ENCODE measurements around the gene NPPB.
A peak's percentile ranks its signal among the peaks of the same experiment; 100 is the strongest.

The NPPB gene

DNA sequence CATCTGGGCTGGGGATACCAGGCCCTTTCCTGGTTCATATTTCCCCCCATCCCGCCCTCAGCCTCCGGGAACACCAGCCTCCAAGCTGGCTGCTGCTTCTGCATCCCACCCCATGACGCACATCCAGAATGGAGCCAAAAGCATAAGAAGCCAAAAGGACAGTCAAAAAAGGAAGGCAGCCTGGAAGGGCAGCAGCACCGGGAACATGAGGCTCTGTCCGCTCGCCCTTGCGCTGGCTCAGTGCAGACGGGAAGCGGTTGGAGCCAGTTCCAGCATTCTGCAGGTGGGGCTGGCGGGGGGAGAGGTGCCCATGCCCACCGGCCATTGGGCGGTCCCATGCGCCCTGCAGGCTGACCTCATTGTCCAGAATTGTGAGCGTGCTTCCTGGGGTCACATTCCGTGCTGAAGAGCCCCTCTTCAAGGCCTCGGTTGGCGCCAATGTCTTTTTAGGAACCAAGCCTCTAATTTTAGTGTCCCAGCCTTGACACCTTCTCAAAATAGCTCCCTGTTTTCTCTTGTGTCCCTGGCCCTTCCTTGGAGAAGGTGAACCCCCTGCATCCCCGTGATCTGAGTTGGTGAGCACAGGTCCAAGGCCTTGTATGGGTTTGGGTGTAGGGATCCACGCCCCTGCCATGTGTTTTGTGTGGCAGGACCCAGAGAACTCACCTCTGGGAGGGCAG, 28.4 kb upstream of the NPPB start:
- no peak for DNase-seq (ENCODE audit: low spot score)
- peaks cover 0 to 14% (median 0%) of the 10 kb centered on the region in 3 experiments for H3K27me3 ChIP-seq (ENCODE audit: control insufficient read depth in 3 of 3, insufficient read depth in 3 of 3, low read depth in 1 of 3, low read length in 3 of 3)
- WGBS, 2 donors (ENCODE audit: extremely low coverage in 2 of 2, insufficient read length in 2 of 2, insufficient replicate concordance in 1 of 2) = no CpG with 5 or more reads among the region's 19 CpGs

DNA sequence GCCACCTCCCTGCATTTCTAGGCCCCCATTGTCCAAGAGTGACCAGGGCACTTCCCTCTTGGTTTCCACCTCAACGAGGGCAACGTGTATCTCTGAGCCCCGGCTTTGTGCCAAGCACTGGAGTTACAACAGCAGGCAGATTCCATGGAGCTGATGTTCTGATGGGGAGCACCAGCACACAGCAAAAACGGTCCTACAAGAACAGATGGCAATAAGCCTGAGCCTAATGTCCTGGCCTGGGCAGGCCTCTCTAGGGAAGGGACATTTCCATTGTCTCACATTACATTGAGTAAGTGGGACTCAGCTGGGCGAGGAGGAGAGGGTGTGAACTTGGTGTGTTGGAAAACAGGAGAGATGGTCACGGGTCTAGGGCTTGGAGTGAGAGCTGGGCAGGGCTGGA, 27.2 kb upstream of the NPPB start:
- Histone ChIP-seq H3K9ac (ENCODE audit: low read depth, low read length, poor library complexity) (no peak overlapping the region), H3K27me3 (ENCODE audit: control insufficient read depth in 3 of 3, insufficient read depth in 3 of 3, low read depth in 1 of 3, low read length in 3 of 3) (peaks cover 0 to 18% (median 0%) of the 10 kb centered on the region in 3 experiments), H2AFZ (ENCODE audit: low read length) (no peak overlapping the region), H3K4me3 (ENCODE audit: low read length in 2 of 2) (no peak overlapping the region), H3K4ac (ENCODE audit: low read length) (no peak overlapping the region), H3K27ac (replicated peaks; ENCODE audit: low read length) (no peak overlapping the region), H2BK120ac (ENCODE audit: low read depth, low read length) (no peak overlapping the region), H3K23ac (ENCODE audit: low read depth, low read length, poor library complexity) (no peak overlapping the region), H3K79me1 (ENCODE audit: low read depth, low read length) (no peaks in the 10 kb centered on the region), H3K9me3 (replicated peaks in 1 of 2; ENCODE audit: control insufficient read depth in 2 of 2, insufficient read depth in 1 of 2, low read depth in 1 of 2, low read length in 2 of 2) (no peaks in the 10 kb centered on the region), H2BK12ac (ENCODE audit: low read length) (no peak overlapping the region), H3K4me2 (ENCODE audit: insufficient read depth, low read length, poor library complexity, severe bottlenecking) (no peak overlapping the region), H3K18ac (ENCODE audit: low read length) (peak overlapping the region; percentile 31), H4K91ac (ENCODE audit: low read depth, low read length, poor library complexity) (no peak overlapping the region), H2AK5ac (ENCODE audit: low read depth, low read length) (no peak overlapping the region), H3K4me1 (ENCODE audit: control insufficient read depth in 2 of 2, insufficient read depth in 1 of 2, low read depth in 1 of 2, low read length in 2 of 2) (peaks cover 4% of the 10 kb centered on the region in 2 donors), H2BK15ac (ENCODE audit: low read length) (no peak overlapping the region), H2BK5ac (ENCODE audit: low read length) (no peak overlapping the region), H3K14ac (ENCODE audit: low read length) (no peak overlapping the region), H3K36me3 (replicated peaks in 1 of 2; ENCODE audit: control insufficient read depth in 2 of 2, insufficient read depth in 2 of 2, low read length in 2 of 2) (no peaks in the 10 kb centered on the region), H4K8ac (ENCODE audit: low read depth, low read length) (no peak overlapping the region)
- no peak for DNase-seq (ENCODE audit: low spot score)
- no CpG with 5 or more reads among the region's 6 CpGs for WGBS, 2 donors (ENCODE audit: extremely low coverage in 2 of 2, insufficient read length in 2 of 2, insufficient replicate concordance in 1 of 2)

More for the DNA sequence above, 28.4 kb upstream of the NPPB start:
- H3K4me3 ChIP-seq (ENCODE audit: low read length in 2 of 2) = no peak overlapping the region
- H2BK12ac ChIP-seq (ENCODE audit: low read length) = no peak overlapping the region
- H2BK5ac ChIP-seq (ENCODE audit: low read length) = peak overlapping the region; percentile 75
- peaks cover 3 to 4% of the 10 kb centered on the region in 2 donors for H3K4me1 ChIP-seq (ENCODE audit: control insufficient read depth in 2 of 2, insufficient read depth in 1 of 2, low read depth in 1 of 2, low read length in 2 of 2)
- no peak overlapping the region for H4K8ac ChIP-seq (ENCODE audit: low read depth, low read length)
- no peak overlapping the region for H4K91ac ChIP-seq (ENCODE audit: low read depth, low read length, poor library complexity)
- no peak overlapping the region for H3K27ac ChIP-seq (replicated peaks; ENCODE audit: low read length)
- H3K9me3 ChIP-seq (replicated peaks in 1 of 2; ENCODE audit: control insufficient read depth in 2 of 2, insufficient read depth in 1 of 2, low read depth in 1 of 2, low read length in 2 of 2) = no peaks in the 10 kb centered on the region
- H2AFZ ChIP-seq (ENCODE audit: low read length) = no peak overlapping the region
- no peak overlapping the region for H3K4me2 ChIP-seq (ENCODE audit: insufficient read depth, low read length, poor library complexity, severe bottlenecking)
- no peak overlapping the region for H3K9ac ChIP-seq (ENCODE audit: low read depth, low read length, poor library complexity)
- H3K18ac ChIP-seq (ENCODE audit: low read length) = no peak overlapping the region
- peak overlapping the region; percentile 95 for H3K23ac ChIP-seq (ENCODE audit: low read depth, low read length, poor library complexity)
- no peak overlapping the region for H3K4ac ChIP-seq (ENCODE audit: low read length)
- H2BK120ac ChIP-seq (ENCODE audit: low read depth, low read length) = no peak overlapping the region
- H2AK5ac ChIP-seq (ENCODE audit: low read depth, low read length) = no peak overlapping the region
- no peaks in the 10 kb centered on the region for H3K79me1 ChIP-seq (ENCODE audit: low read depth, low read length)
- H3K36me3 ChIP-seq (replicated peaks in 1 of 2; ENCODE audit: control insufficient read depth in 2 of 2, insufficient read depth in 2 of 2, low read length in 2 of 2) = no peaks in the 10 kb centered on the region
- peak overlapping the region; percentile 49 for H2BK15ac ChIP-seq (ENCODE audit: low read length)
- H3K14ac ChIP-seq (ENCODE audit: low read length) = no peak overlapping the region

DNA sequence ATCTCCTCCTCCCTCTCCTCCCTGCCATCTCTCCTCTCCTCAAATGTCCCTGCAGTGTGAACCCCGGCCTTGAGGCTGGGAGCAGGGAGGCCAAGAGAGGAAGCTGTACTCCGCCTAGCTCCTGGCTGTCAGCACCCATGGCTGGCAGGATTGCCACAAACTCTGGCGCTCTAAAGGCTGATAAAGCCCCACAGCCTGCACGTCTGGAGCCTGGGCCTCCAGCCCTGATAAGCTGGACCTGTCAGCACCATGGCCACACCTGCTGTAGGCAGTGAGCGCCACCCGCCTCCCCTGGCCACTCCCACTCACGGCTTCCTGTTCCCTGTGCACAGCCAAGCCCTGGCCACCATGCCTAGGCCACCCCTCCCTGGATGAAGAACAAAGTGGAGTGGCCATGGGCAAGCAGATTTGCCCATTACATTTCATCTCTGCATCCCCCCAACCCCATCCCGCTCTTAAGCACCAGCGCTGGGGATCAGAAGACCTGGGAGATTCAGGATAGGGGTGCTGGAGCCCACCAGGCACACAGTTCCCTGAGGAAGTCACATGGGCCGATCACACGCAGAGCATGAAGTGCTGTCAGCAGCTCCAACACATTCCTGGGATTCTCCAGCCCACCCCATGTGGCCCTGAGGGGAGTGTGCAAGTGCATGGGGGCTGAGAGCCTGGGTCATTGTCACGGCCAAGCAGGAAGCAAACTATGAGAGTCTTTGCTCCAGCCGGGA, 24.2 kb upstream of the NPPB start:
- no CpG with 5 or more reads among the region's 13 CpGs for WGBS, 2 donors (ENCODE audit: extremely low coverage in 2 of 2, insufficient read length in 2 of 2, insufficient replicate concordance in 1 of 2)
- no peak overlapping the region for H2BK12ac ChIP-seq (ENCODE audit: low read length)
- DNase-seq (ENCODE audit: low spot score) = no peak
- no peaks in the 10 kb centered on the region for H3K36me3 ChIP-seq (replicated peaks in 1 of 2; ENCODE audit: control insufficient read depth in 2 of 2, insufficient read depth in 2 of 2, low read length in 2 of 2)
- H2AFZ ChIP-seq (ENCODE audit: low read length) = peak overlapping the region; percentile 29
- H4K8ac ChIP-seq (ENCODE audit: low read depth, low read length) = no peak overlapping the region
- peak overlapping the region; percentile 27 for H3K18ac ChIP-seq (ENCODE audit: low read length)
- no peak overlapping the region for H3K4ac ChIP-seq (ENCODE audit: low read length)
- H3K9me3 ChIP-seq (replicated peaks in 1 of 2; ENCODE audit: control insufficient read depth in 2 of 2, insufficient read depth in 1 of 2, low read depth in 1 of 2, low read length in 2 of 2) = no peaks in the 10 kb centered on the region
- no peak overlapping the region for H3K23ac ChIP-seq (ENCODE audit: low read depth, low read length, poor library complexity)
- H3K4me3 ChIP-seq (ENCODE audit: low read length in 2 of 2) = no peak overlapping the region
- H3K27me3 ChIP-seq (ENCODE audit: control insufficient read depth in 3 of 3, insufficient read depth in 3 of 3, low read depth in 1 of 3, low read length in 3 of 3) = peaks cover 0 to 18% (median 0%) of the 10 kb centered on the region in 3 experiments
- no peak overlapping the region for H4K91ac ChIP-seq (ENCODE audit: low read depth, low read length, poor library complexity)
- peak overlapping the region; percentile 74 for H2AK5ac ChIP-seq (ENCODE audit: low read depth, low read length)
- no peak overlapping the region for H2BK15ac ChIP-seq (ENCODE audit: low read length)
- H2BK120ac ChIP-seq (ENCODE audit: low read depth, low read length) = peak overlapping the region; percentile 79
- no peak overlapping the region for H3K14ac ChIP-seq (ENCODE audit: low read length)
- H3K4me1 ChIP-seq (ENCODE audit: control insufficient read depth in 2 of 2, insufficient read depth in 1 of 2, low read depth in 1 of 2, low read length in 2 of 2) = peaks cover 4 to 7% of the 10 kb centered on the region in 2 donors
- H2BK5ac ChIP-seq (ENCODE audit: low read length) = no peak overlapping the region
- H3K79me1 ChIP-seq (ENCODE audit: low read depth, low read length) = peaks cover 3% of the 10 kb centered on the region
- no peak overlapping the region for H3K27ac ChIP-seq (replicated peaks; ENCODE audit: low read length)
- H3K4me2 ChIP-seq (ENCODE audit: insufficient read depth, low read length, poor library complexity, severe bottlenecking) = no peak overlapping the region
- H3K9ac ChIP-seq (ENCODE audit: low read depth, low read length, poor library complexity) = no peak overlapping the region

DNA sequence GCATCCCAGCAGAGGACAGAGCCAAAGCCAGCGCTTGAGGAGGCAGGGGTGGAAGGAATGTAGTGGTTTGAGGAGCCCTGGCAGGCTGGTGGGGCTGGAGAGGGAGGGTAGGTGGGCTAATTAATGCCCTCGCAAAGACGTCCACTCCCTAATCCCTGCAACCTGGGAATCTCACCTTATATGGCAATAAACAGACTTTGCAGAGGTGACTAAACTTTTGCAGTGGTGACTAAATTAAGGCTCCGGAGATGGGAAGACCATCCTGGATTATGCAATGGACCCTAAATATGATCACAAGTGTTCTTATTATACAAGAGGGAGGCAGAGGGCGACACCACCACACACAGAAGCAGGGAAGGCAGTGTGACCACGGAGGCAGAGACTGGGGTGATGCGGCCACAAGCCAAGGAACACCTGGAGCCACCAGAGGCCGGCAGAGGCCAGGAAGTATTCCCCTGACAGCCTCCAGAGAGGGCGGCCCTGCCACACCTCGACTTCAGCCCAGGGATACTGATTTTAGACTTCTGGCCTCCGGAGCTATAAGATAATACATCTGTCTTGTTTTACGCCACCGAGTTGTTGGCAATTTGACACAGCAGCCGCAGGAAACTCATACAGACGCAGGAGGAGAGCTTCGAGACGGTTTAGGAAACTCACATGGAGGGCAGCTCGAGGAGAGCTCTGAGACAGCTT, 23.1 kb upstream of the NPPB start:
- H2BK5ac ChIP-seq (ENCODE audit: low read length) = no peak overlapping the region
- H3K4me3 ChIP-seq (ENCODE audit: low read length in 2 of 2) = no peak overlapping the region
- no peak overlapping the region for H2BK12ac ChIP-seq (ENCODE audit: low read length)
- no CpG with 5 or more reads among the region's 18 CpGs for WGBS, 2 donors (ENCODE audit: extremely low coverage in 2 of 2, insufficient read length in 2 of 2, insufficient replicate concordance in 1 of 2)
- H2AFZ ChIP-seq (ENCODE audit: low read length) = no peak overlapping the region
- no peak overlapping the region for H4K91ac ChIP-seq (ENCODE audit: low read depth, low read length, poor library complexity)
- H2BK120ac ChIP-seq (ENCODE audit: low read depth, low read length) = no peak overlapping the region
- no peak overlapping the region for H3K23ac ChIP-seq (ENCODE audit: low read depth, low read length, poor library complexity)
- H3K4me2 ChIP-seq (ENCODE audit: insufficient read depth, low read length, poor library complexity, severe bottlenecking) = no peak overlapping the region
- H3K27me3 ChIP-seq (ENCODE audit: control insufficient read depth in 3 of 3, insufficient read depth in 3 of 3, low read depth in 1 of 3, low read length in 3 of 3) = peaks cover 0 to 22% (median 0%) of the 10 kb centered on the region in 3 experiments
- no peak overlapping the region for H2AK5ac ChIP-seq (ENCODE audit: low read depth, low read length)
- H3K79me1 ChIP-seq (ENCODE audit: low read depth, low read length) = peaks cover 3% of the 10 kb centered on the region
- no peak overlapping the region for H3K14ac ChIP-seq (ENCODE audit: low read length)
- H3K18ac ChIP-seq (ENCODE audit: low read length) = no peak overlapping the region
- H3K9me3 ChIP-seq (replicated peaks in 1 of 2; ENCODE audit: control insufficient read depth in 2 of 2, insufficient read depth in 1 of 2, low read depth in 1 of 2, low read length in 2 of 2) = no peaks in the 10 kb centered on the region
- no peak overlapping the region for H4K8ac ChIP-seq (ENCODE audit: low read depth, low read length)
- DNase-seq (ENCODE audit: low spot score) = no peak
- H3K9ac ChIP-seq (ENCODE audit: low read depth, low read length, poor library complexity) = peak overlapping the region; percentile 16
- no peaks in the 10 kb centered on the region for H3K36me3 ChIP-seq (replicated peaks in 1 of 2; ENCODE audit: control insufficient read depth in 2 of 2, insufficient read depth in 2 of 2, low read length in 2 of 2)
- H3K4me1 ChIP-seq (ENCODE audit: control insufficient read depth in 2 of 2, insufficient read depth in 1 of 2, low read depth in 1 of 2, low read length in 2 of 2) = peaks cover 4 to 7% of the 10 kb centered on the region in 2 donors
- no peak overlapping the region for H3K27ac ChIP-seq (replicated peaks; ENCODE audit: low read length)
- H3K4ac ChIP-seq (ENCODE audit: low read length) = no peak overlapping the region
- no peak overlapping the region for H2BK15ac ChIP-seq (ENCODE audit: low read length)
